AG09309 (cell line): ENCODE data around the gene MST1.

Experiments
- DNase-seq: peaks from one replicate; pipeline ENCODE4 v3.0.0-alpha.2; 2010; ENCODE audit warnings: low read depth
- H3K4me3 ChIP-seq: 2 replicates; pipeline ENCODE4 v1.5.1; 2011; ENCODE audit warnings: mild to moderate bottlenecking, low read depth, low read length, moderate library complexity; ENCODE audit not compliant: control insufficient read depth
- CTCF ChIP-seq: IDR thresholded peaks from 2 replicates; pipeline ENCODE4 v1.5.1; 2011; ENCODE audit warnings: mild to moderate bottlenecking, low read depth, low read length, inconsistent platforms; ENCODE audit not compliant: insufficient read depth, control insufficient read depth; ENCODE audit errors: missing control alignments

Gene MST1

DNA sequence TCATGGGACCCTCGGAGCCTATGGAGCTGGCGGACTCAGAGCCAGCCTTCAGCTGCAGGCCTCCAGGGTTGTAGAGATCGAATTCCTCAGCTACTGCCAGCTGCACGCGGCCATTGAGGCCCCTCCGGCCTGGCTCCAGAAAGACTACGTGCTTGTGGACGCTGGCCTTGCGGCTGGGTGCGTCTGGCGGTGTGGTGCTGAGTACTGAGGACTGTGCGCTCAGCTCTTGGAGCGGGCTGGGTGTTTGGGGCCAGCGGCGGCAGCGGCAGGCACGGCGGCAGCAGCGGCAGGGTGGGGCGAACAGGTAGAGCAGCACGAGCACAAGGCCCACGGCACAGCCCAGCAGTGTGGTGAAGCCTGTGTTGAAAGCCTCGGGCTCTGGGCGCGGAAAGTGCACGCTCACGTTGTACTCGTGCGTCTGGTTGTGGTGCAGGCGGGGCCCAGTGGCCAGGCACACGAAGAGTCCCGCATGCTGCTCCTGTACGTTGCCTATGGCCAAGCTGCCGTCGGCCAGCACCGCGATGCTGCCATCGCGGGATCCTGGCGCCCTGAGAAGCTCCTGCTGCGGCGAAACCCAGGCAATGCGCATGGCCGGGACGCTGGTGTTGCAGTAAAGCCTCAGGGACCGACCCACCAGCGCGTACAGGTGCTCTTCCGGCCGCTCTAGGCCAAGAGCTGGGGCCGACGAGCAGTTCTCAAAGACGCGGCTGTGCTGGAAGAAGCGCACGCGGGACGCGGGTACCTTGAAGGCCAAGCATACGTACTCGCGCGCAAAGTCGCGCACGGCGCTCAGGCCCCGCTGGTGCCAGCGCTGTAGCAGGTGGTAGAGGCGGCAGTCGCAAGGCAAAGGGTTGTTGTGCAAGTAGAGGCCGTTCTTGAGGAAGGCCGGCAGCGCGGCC, 28.9 kb upstream of the MST1 start:
- DNase-seq: no peak
- TF ChIP-seq CTCF: no peak
- H3K4me3 ChIP-seq: no peak overlapping the region

GRCh38 chr3:49717211-49717958, 28.1 kb upstream of the MST1 start:
- DNase-seq: no peak
- no peak for TF ChIP-seq CTCF

GRCh38 chr3:49716691-49717210, 27.5 kb upstream of the MST1 start:
- TF ChIP-seq CTCF: no peak
- no peak for DNase-seq
- H3K4me3 ChIP-seq: no peak overlapping the region

More at GRCh38 chr3:49717211-49717958, 28.1 kb upstream of the MST1 start:
- no peak overlapping the region for H3K4me3 ChIP-seq

DNA sequence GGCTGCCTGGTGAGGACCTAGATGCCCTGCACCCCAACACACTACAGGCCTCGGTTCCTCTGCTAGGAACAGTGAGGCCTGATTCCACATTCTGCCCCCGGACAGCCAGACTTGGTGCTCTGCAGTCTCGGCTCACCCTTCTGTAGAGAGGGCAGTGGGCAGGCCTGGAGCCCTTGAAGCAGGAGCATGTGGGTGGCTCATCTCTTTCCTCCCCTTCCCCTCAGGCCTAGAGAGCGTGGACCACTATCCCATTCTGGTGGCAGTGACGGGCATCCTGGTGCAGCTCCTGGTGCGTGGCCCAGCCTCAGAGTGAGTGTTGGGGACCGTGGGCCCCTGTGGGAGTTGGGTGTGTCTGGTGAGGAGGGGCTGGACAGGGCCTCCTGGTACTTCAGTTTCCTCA, 26.9 kb upstream of the MST1 start:
- H3K4me3 ChIP-seq: no peak overlapping the region
- DNase-seq: no peak
- TF ChIP-seq CTCF: no peak

- no peak overlapping the region for H3K4me3 ChIP-seq
- no peak for DNase-seq
- no peak for TF ChIP-seq CTCF
Observed at GRCh38 chr3:49715611-49716121, 26.4 kb upstream of the MST1 start.

DNA sequence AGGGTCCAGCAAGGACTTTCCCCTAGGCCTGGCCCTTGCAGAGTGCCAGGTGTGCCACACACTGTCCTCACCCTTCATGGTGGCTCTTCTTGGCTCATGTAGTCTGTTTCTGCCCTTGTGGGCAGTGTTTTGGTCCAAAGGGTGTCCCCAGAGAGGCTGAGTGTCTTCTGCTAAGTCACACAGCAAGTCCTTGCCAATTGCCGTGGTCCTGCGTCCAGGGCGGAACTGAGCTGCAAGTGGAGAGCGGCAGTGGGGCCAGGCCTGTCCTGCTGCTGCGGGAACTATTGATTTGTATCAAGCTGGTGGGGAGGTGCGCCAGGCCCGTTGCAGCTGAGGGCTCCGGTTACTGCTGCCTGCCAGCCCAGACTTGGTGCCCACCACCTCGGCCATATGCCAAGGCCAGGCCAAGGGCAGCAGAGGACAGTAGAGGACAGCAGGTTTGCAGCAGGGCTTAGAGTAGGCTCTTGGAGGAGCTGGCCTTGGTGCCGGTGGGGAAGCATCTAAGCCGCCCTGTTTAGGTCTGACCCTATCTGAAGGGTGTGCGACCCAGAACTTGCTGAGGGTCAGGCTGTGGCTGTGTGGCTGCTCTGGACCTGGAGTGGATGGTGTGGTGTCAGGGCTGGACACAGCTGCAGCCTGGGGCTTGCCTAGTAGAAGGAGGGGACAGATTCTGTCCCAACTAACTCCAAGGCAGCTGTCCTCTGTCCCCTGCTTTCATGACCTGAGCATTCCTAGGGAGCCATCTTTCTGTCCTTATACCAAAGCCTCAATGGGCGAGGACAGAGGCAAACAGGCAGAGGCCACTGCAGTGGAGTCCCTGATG, 25.7 kb upstream of the MST1 start:
- no peak for DNase-seq
- no peak for TF ChIP-seq CTCF

More for the DNA sequence above, 25.7 kb upstream of the MST1 start:
- H3K4me3 ChIP-seq: no peak overlapping the region
